Hepatocyte (in vitro differentiated cells): ENCODE results near the gene PVR. TPM values are rescaled to one million over a fixed set of nuclear protein-coding genes. Genes with fewer than 3 reads are reported as not detected.

Source experiments
- DNase-seq: peaks from one replicate; pipeline ENCODE4 v3.0.0-alpha.2; 2016; ENCODE audit warnings: low spot score
- H2AFZ ChIP-seq: fragments of 200-600 bp; sonication (generic); 2 replicates; pipeline ENCODE4 v1.6.0; 2016; ENCODE audit warnings: antibody characterized with exemption, mild to moderate bottlenecking
- H3K27ac ChIP-seq: fragments of 200-600 bp; sonication (generic); 2 replicates; pipeline ENCODE4 v1.5.1; 2016; ENCODE audit warnings: mild to moderate bottlenecking
- H3K27me3 ChIP-seq: fragments of 200-600 bp; sonication (generic); 2 replicates; pipeline ENCODE4 v1.6.1; 2016
- H3K36me3 ChIP-seq: fragments of 200-600 bp; sonication (generic); replicated peaks from 2 replicates; pipeline ENCODE4 v1.5.1; 2016; ENCODE audit warnings: low read depth; ENCODE audit not compliant: insufficient read depth
- H3K4me1 ChIP-seq: fragments of 200-600 bp; sonication (generic); 2 replicates; pipeline ENCODE4 v1.5.1; 2016; ENCODE audit warnings: mild to moderate bottlenecking, moderate library complexity; ENCODE audit not compliant: insufficient read depth
- H3K4me2 ChIP-seq: fragments of 200-600 bp; sonication (generic); 2 replicates; pipeline ENCODE4 v1.6.0; 2016
- H3K4me3 ChIP-seq: fragments of 200-600 bp; sonication (generic); 2 replicates; pipeline ENCODE4 v1.5.1; 2016; ENCODE audit warnings: mild to moderate bottlenecking
- H3K79me2 ChIP-seq: fragments of 200-600 bp; sonication (generic); 2 replicates; pipeline ENCODE4 v1.6.0; 2017; ENCODE audit warnings: mild to moderate bottlenecking
- H3K9me2 ChIP-seq: fragments of 200-600 bp; sonication (generic); replicated peaks from 2 replicates; pipeline ENCODE4 v1.6.0; 2017; ENCODE audit warnings: mild to moderate bottlenecking; ENCODE audit not compliant: insufficient read depth
- H3K9me3 ChIP-seq: fragments of 200-600 bp; sonication (generic); 2 replicates; pipeline ENCODE4 v1.5.1; 2016; ENCODE audit warnings: low read depth, mild to moderate bottlenecking
- H4K20me1 ChIP-seq: fragments of 200-600 bp; sonication (generic); 2 replicates; pipeline ENCODE4 v1.6.0; 2016; ENCODE audit warnings: mild to moderate bottlenecking; ENCODE audit not compliant: insufficient read depth, poor library complexity, severe bottlenecking
- EZH2 ChIP-seq: fragments of 200-600 bp; sonication (generic); IDR thresholded peaks from 2 replicates; pipeline ENCODE4 v1.6.1; 2016; ENCODE audit warnings: antibody characterized with exemption, mild to moderate bottlenecking, borderline replicate concordance
- EZH2phosphoT487 ChIP-seq: fragments of 200-600 bp; sonication (generic); IDR thresholded peaks from one replicate; pipeline ENCODE4 v1.6.1; 2018; ENCODE audit warnings: antibody characterized with exemption, mild to moderate bottlenecking, low read depth, moderate library complexity; ENCODE audit not compliant: unreplicated experiment, severe bottlenecking
- WGBS: methylation state at CpG from one replicate; pipeline ENCODE4 v1.1.6; 2016; ENCODE audit warnings: low lambda C conversion rate; ENCODE audit errors: missing lambda C conversion rate; 5-methylcytosine and 5-hydroxymethylcytosine counted together
- polyA plus RNA-seq: library from polyadenylated mRNA; unstranded; fragments of >200 nt; fragmentation: Nextera tagmentation; extraction: Ambion mirVana; gene quantifications from 2 replicates; pipeline ENCODE4 v1.2.1, GENCODE V29; 2016
- total RNA-seq: library from RNA; depleted of rRNA; stranded (reverse); fragments of >200 nt; gene quantifications from 2 replicates; pipeline ENCODE4 v1.2.3, GENCODE V29; 2014
- TF ChIP-seq, protein P1 (sequence below): fragments of 200-600 bp; sonication (generic); IDR thresholded peaks from 2 replicates; pipeline ENCODE4 v1.5.1; 2016; ENCODE audit warnings: antibody characterized with exemption, mild to moderate bottlenecking; ENCODE audit not compliant: poor library complexity

Gene PVR
- total RNA-seq (123 and 124 TPM in 2 replicates), polyA plus RNA-seq (76.4 and 85.6 TPM in 2 replicates)

DNA sequence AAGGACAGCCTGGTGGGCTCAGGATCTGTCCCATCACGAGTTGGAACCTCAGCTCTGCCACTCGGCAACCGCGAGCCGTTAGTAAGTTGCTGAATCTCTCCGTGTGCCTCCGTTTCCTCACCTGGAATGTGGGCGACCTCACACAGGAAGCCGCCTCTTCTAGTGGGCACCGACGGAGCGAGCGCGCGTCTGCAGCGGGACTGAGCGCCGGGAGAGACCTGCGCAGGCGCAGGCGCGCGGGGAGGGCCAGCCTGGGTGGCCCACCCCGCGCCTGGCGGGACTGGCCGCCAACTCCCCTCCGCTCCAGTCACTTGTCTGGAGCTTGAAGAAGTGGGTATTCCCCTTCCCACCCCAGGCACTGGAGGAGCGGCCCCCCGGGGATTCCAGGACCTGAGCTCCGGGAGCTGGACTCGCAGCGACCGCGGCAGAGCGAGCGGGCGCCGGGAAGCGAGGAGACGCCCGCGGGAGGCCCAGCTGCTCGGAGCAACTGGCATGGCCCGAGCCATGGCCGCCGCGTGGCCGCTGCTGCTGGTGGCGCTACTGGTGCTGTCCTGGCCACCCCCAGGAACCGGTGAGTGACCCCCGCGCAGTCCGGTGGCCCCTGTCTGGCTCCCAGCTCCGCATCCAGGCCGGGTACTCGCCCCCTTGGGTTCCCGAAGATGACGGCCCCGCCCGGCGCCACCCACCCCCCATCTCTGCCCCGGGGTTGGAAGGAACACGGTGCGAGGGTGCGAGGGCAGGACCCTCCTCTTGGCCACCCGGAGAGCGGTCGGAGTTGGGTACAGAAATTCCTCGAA lies at the start of gene PVR:
PVR (plus strand) TSS at position 306 of the 797 bp plus-strand sequence; CDS start at position 493, 187 bp downstream.
- H3K79me2 ChIP-seq, result peaks cover 40% of the 10 kb centered on the region
- peak within 1 kb of the TSS; percentile 54 for H2AFZ ChIP-seq
- H3K36me3 ChIP-seq, result no peaks in the 10 kb centered on the region
- H3K4me2 ChIP-seq, result peak within 1 kb of the TSS; percentile 74
- no peaks in the 10 kb centered on the region for H3K9me2 ChIP-seq
- H3K27ac ChIP-seq, result peak within 1 kb of the TSS; percentile 96
- H3K4me1 ChIP-seq, result peaks cover 27% of the 10 kb centered on the region
- TF ChIP-seq, protein P1, sequence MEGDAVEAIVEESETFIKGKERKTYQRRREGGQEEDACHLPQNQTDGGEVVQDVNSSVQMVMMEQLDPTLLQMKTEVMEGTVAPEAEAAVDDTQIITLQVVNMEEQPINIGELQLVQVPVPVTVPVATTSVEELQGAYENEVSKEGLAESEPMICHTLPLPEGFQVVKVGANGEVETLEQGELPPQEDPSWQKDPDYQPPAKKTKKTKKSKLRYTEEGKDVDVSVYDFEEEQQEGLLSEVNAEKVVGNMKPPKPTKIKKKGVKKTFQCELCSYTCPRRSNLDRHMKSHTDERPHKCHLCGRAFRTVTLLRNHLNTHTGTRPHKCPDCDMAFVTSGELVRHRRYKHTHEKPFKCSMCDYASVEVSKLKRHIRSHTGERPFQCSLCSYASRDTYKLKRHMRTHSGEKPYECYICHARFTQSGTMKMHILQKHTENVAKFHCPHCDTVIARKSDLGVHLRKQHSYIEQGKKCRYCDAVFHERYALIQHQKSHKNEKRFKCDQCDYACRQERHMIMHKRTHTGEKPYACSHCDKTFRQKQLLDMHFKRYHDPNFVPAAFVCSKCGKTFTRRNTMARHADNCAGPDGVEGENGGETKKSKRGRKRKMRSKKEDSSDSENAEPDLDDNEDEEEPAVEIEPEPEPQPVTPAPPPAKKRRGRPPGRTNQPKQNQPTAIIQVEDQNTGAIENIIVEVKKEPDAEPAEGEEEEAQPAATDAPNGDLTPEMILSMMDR, result no peak
- TF ChIP-seq EZH2 (no peak), EZH2phosphoT487 (no peak)
- H4K20me1 ChIP-seq, result peaks cover 19% of the 10 kb centered on the region
- DNase-seq, result peak; percentile 93
- peak within 1 kb of the TSS; percentile 66 for H3K4me3 ChIP-seq
- H3K9me3 ChIP-seq, result no peaks in the 10 kb centered on the region
- H3K27me3 ChIP-seq, result no peaks in the 10 kb centered on the region
- under 1% methylated on average over 46 of the region's 70 CpGs for WGBS

DNA sequence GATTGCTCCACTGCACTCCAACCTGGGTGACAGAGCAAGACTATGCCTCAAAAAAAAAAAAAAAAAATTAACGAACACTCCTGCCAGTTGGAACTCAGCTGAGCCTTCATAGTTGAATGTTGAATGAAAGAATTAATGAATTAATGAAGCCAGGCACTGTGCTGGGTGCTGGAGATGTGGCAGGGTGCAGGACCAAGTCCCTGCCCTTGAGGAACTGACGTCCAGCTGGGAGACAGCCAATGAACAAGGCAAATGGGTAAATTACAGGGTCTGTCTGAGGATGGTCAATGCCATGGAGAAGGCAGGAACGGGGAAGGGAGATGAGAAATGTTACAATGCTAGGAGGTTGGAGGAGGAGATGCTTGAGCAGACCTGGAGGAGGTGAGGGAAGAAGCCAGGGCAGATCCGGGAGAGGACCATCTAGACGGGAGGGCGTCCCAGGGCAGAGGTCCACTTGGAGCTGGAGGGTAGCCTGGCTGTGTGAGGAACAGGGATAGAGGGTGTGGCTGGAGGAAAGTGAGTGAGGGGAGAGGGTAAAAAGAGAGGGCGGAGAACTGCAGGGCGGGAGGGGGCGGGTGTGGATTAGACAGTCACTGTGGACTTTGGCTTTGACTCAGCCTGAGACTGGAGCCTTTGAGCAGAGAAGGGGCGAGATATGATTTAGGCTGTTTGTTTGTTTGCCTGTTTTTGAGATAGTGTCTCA lies 47.1 kb upstream of the PVR start:
- WGBS, result 61% methylated on average over 9 of the region's 10 CpGs
- H2AFZ ChIP-seq, result no peak overlapping the region
- H3K27ac ChIP-seq, result peak overlapping the region; percentile 95
- no peaks in the 10 kb centered on the region for H3K36me3 ChIP-seq
- no peaks in the 10 kb centered on the region for H3K9me3 ChIP-seq
- TF ChIP-seq EZH2phosphoT487, result no peak
- no peak overlapping the region for H3K4me3 ChIP-seq
- H4K20me1 ChIP-seq, result no peaks in the 10 kb centered on the region
- no peaks in the 10 kb centered on the region for H3K27me3 ChIP-seq
- peak overlapping the region; percentile 63 for H3K4me2 ChIP-seq
- DNase-seq, result peak; percentile 81
- no peaks in the 10 kb centered on the region for H3K79me2 ChIP-seq
- peaks cover 20% of the 10 kb centered on the region for H3K4me1 ChIP-seq
- H3K9me2 ChIP-seq, result no peaks in the 10 kb centered on the region

- no peaks in the 10 kb centered on the region for H3K27me3 ChIP-seq
- H3K27ac ChIP-seq, result peak overlapping the region; percentile 93
- H3K9me2 ChIP-seq, result no peaks in the 10 kb centered on the region
- no peak overlapping the region for H3K4me3 ChIP-seq
- no peaks in the 10 kb centered on the region for H3K79me2 ChIP-seq
- H3K9me3 ChIP-seq, result no peaks in the 10 kb centered on the region
- H3K4me2 ChIP-seq, result peak overlapping the region; percentile 53
- no peak for TF ChIP-seq EZH2
- TF ChIP-seq, protein P1, result no peak
- TF ChIP-seq EZH2phosphoT487, result no peak
- 38% methylated on average over 3 of the region's 3 CpGs for WGBS
- no peaks in the 10 kb centered on the region for H3K36me3 ChIP-seq
- H3K4me1 ChIP-seq, result peaks cover 20% of the 10 kb centered on the region
- no peak for DNase-seq
- H4K20me1 ChIP-seq, result no peaks in the 10 kb centered on the region
- no peak overlapping the region for H2AFZ ChIP-seq
Observed at GRCh38 chr19:44597131-44597491, 46.6 kb upstream of the PVR start.

DNA sequence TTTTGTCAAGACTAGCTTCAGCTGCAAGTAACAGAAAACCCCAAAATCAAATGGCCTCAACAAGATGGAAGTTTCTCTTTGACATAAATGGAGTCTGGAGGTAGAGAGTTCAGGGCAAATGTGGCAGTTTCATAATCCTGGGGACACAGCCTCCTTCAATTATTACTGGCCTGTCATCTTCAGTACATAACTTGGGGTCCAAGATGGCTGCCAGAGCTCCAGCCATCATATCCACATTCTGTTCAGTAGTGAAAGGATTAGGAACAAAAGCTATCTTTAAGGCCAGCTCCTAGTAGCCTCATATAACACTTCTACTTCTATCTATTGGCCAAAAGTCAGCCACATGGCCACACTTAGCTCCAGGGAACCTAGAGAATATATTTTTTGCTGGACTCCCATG lies 45.4 kb upstream of the PVR start:
- no peaks in the 10 kb centered on the region for H3K36me3 ChIP-seq
- no peak overlapping the region for H3K4me2 ChIP-seq
- H3K79me2 ChIP-seq, result no peaks in the 10 kb centered on the region
- no peak overlapping the region for H2AFZ ChIP-seq
- H3K4me1 ChIP-seq, result peaks cover 20% of the 10 kb centered on the region
- no peak overlapping the region for H3K4me3 ChIP-seq
- no peak for DNase-seq
- no peaks in the 10 kb centered on the region for H3K27me3 ChIP-seq
- no peaks in the 10 kb centered on the region for H3K9me3 ChIP-seq
- H4K20me1 ChIP-seq, result no peaks in the 10 kb centered on the region
- TF ChIP-seq EZH2phosphoT487, result no peak
- TF ChIP-seq EZH2, result no peak
- TF ChIP-seq, protein P1, result no peak
- peak overlapping the region; percentile 93 for H3K27ac ChIP-seq
- H3K9me2 ChIP-seq, result no peaks in the 10 kb centered on the region
